Endothelial cell of umbilical vein (primary cell): ENCODE measurements around the gene SUMO2. TPM values are rescaled to one million over a fixed set of nuclear protein-coding genes. Genes with fewer than 3 reads are reported as not detected.

Experiments used
- BruUV-seq: library from RNA; stranded (reverse); fragments of 400-500 nt; replicated peaks from 2 replicates; lab custom pipeline; 2021; lab: Mats Ljungman, UMichigan
- CTCF ChIA-PET: fragments of 300-600, 350-600 bp; sonication (Branson Sonifier 250); formaldehyde crosslinking; loops from one replicate; lab custom pipeline; 2021; ENCODE audit warnings: antibody characterized with exemption, inconsistent platforms; lab: Charles Lee
- POLR2A ChIA-PET: fragments of 300-600, 350-600 bp; sonication (Branson Sonifier 250); formaldehyde crosslinking; loops from one replicate; lab custom pipeline; 2021; ENCODE audit warnings: antibody characterized with exemption, inconsistent platforms; lab: Charles Lee
- DNase-seq: peaks from one replicate; pipeline ENCODE4 v3.0.0-alpha.2; 2011; ENCODE audit warnings: low read depth, low spot score
- FAIRE-seq: peaks from 2 replicates; lab custom pipeline; 2011; peaks lifted over from hg19 to GRCh38; lab: Jason Lieb, UNC
- H2AFZ ChIP-seq: 2 replicates; pipeline ENCODE4 v1.6.0; 2012; ENCODE audit warnings: low read depth, low read length, control low read depth, inconsistent platforms
- H3K27ac ChIP-seq: 2 replicates; pipeline ENCODE4 v1.5.1; 2011; ENCODE audit warnings: low read depth, mild to moderate bottlenecking, control low read depth, low read length, moderate library complexity; ENCODE audit not compliant: insufficient read depth
- H3K27me3 ChIP-seq, 2 experiments: 2 replicates each; pipeline versions ENCODE4 v1.6.0 to v1.6.1; 2011; ENCODE audit warnings: low read length in 2 of 2, mixed read lengths in 1 of 2; ENCODE audit not compliant: control insufficient read depth in 2 of 2, insufficient read depth in 2 of 2
- H3K36me3 ChIP-seq, 2 experiments: 2 replicates in 1 of 2; 3 replicates in 1 of 2; pipeline ENCODE4 v1.5.1; 2011; ENCODE audit warnings: low read length in 2 of 2, mild to moderate bottlenecking in 1 of 2, moderate library complexity in 1 of 2; ENCODE audit not compliant: control insufficient read depth in 2 of 2, insufficient read depth in 2 of 2; ENCODE audit errors: extremely low read depth in 1 of 2
- H3K4me1 ChIP-seq: 3 replicates; pipeline ENCODE4 v1.5.1; 2011; ENCODE audit warnings: mild to moderate bottlenecking, low read length; ENCODE audit not compliant: control insufficient read depth, insufficient read depth; ENCODE audit errors: extremely low read depth
- H3K4me2 ChIP-seq: 2 replicates; pipeline ENCODE4 v1.6.1; 2011; ENCODE audit warnings: low read length, control low read depth, mixed read lengths; ENCODE audit not compliant: insufficient read depth
- H3K4me3 ChIP-seq, 3 experiments: fragments of 200-600 bp in 1 of 3; sonication (generic), shearing (Covaris generic) in 1 of 3; replicated peaks in 1 of 3; 2 replicates each; pipeline ENCODE4 v1.5.1; 2011 to 2016; ENCODE audit warnings: control low read depth in 3 of 3, low read length in 3 of 3, mild to moderate bottlenecking in 2 of 3, inconsistent platforms in 1 of 3, low read depth in 1 of 3, moderate library complexity in 1 of 3; ENCODE audit not compliant: insufficient read depth in 1 of 3
- H3K79me2 ChIP-seq: 2 replicates; pipeline ENCODE4 v1.6.0; 2012; ENCODE audit warnings: low read length, inconsistent platforms; ENCODE audit not compliant: control insufficient read depth, insufficient read depth
- H3K9ac ChIP-seq: replicated peaks from 2 replicates; pipeline ENCODE3; 2011; ENCODE audit warnings: low read length, control low read depth; ENCODE audit not compliant: insufficient read depth; ENCODE audit errors: extremely low read depth
- H3K9me1 ChIP-seq: replicated peaks from 3 replicates; pipeline ENCODE4 v1.6.0; 2011; ENCODE audit warnings: mild to moderate bottlenecking, low read length; ENCODE audit not compliant: control insufficient read depth, insufficient read depth; ENCODE audit errors: extremely low read depth
- H3K9me3 ChIP-seq: replicated peaks from 2 replicates; pipeline ENCODE4 v1.5.1; 2012; ENCODE audit warnings: low read length, inconsistent platforms; ENCODE audit not compliant: control insufficient read depth, insufficient read depth
- H4K20me1 ChIP-seq: replicated peaks from 2 replicates; pipeline ENCODE3; 2011; ENCODE audit warnings: mild to moderate bottlenecking, low read length; ENCODE audit not compliant: control insufficient read depth, insufficient read depth; ENCODE audit errors: extremely low read depth
- CTCF ChIP-seq, 2 donors: IDR thresholded peaks; 1 replicate in 1 of 2; 2 replicates in 1 of 2; pipeline ENCODE4 v1.5.1; 2011; ENCODE audit warnings: low read length in 2 of 2, mild to moderate bottlenecking in 2 of 2, moderate library complexity in 2 of 2, control low read depth in 1 of 2, inconsistent platforms in 1 of 2, low read depth in 1 of 2; ENCODE audit not compliant: insufficient read depth in 1 of 2; ENCODE audit errors: extremely low read depth in 1 of 2
- EZH2 ChIP-seq: IDR thresholded peaks from 2 replicates; pipeline ENCODE4 v1.6.1; 2012; ENCODE audit warnings: borderline replicate concordance, low read depth, mild to moderate bottlenecking, moderate library complexity, low read length, inconsistent platforms; ENCODE audit not compliant: severe bottlenecking
- FOS ChIP-seq: IDR thresholded peaks from 2 replicates; pipeline ENCODE4 v1.6.1; 2011; ENCODE audit warnings: mild to moderate bottlenecking, low read length, moderate library complexity, borderline replicate concordance; ENCODE audit not compliant: insufficient read depth
- GATA2 ChIP-seq: IDR thresholded peaks from 2 replicates; pipeline ENCODE4 v1.7.0; 2011; ENCODE audit warnings: low read depth, mild to moderate bottlenecking, moderate library complexity, mixed read lengths, low read length; ENCODE audit not compliant: insufficient read length, insufficient read depth
- JUN ChIP-seq: IDR thresholded peaks from 2 replicates; pipeline ENCODE4 v1.6.1; 2011; ENCODE audit warnings: borderline replicate concordance, low read depth; ENCODE audit not compliant: insufficient read length, insufficient read depth
- MAX ChIP-seq: IDR thresholded peaks from 2 replicates; pipeline ENCODE4 v1.6.1; 2011; ENCODE audit not compliant: insufficient read depth, insufficient read length
- MYC ChIP-seq: IDR thresholded peaks from one replicate; pipeline ENCODE4 v1.6.1; 2011; ENCODE audit warnings: mild to moderate bottlenecking, low read depth, low read length
- POLR2A ChIP-seq: IDR thresholded peaks from 2 replicates; pipeline ENCODE4 v1.6.1; 2012; ENCODE audit warnings: low read depth, mild to moderate bottlenecking, control low read depth, low read length
- POLR2AphosphoS5 ChIP-seq: IDR thresholded peaks from 2 replicates; pipeline ENCODE4 v1.6.1; 2012; ENCODE audit warnings: low read depth, mild to moderate bottlenecking, control low read depth, low read length, moderate library complexity; ENCODE audit not compliant: insufficient read depth
- dilution Hi-C: fragments of 300-500 bp; cut with MboI; formaldehyde crosslinking; loops from one replicate; pipeline ENCODE4 v1.15.0; 2019; ENCODE audit warnings: low sequenced_read_pairs; ENCODE audit not compliant: extremely low pct_ligation_motif_present
- intact Hi-C: fragments of 100-400 bp; cut with micrococcal nuclease; formaldehyde crosslinking; loops from one replicate; pipeline ENCODE4 v1.10.0; 2022
- polyA plus RNA-seq, 4 experiments: library from polyadenylated mRNA; depleted of rRNA in 3 of 4; stranded (reverse) in 3 of 4; unstranded in 1 of 4; fragments of >200 nt; gene quantifications; 2 replicates each; pipeline versions ENCODE4 v1.2.1 to v1.2.3, GENCODE V29; 2011 to 2012; ENCODE audit warnings: missing spikeins in 1 of 4
- small RNA-seq: library from RNA; depleted of rRNA; stranded (forward); fragments of <200 nt; gene quantifications from one replicate; pipeline ENCODE3, GENCODE V24; 2012; ENCODE audit warnings: low replicate concordance, low read depth; ENCODE audit not compliant: insufficient read depth, insufficient read length
- total RNA-seq: library from RNA; stranded (reverse); gene quantifications from 2 replicates; pipeline ENCODE4 v1.2.3, GENCODE V29; 2021

SUMO2 gene
- total and polyA plus RNA-seq, 2 donors (not counting 3 experiments of a cell fraction or from before 2014, with no cell fraction given), result 75.6 to 437 TPM

- Histone ChIP-seq H3K9me3 (no peaks in the 10 kb centered on the region), H3K27ac (no peak overlapping the region), H3K4me3 (no peak overlapping the region), H3K36me3 (peaks cover 2 to 3% of the 10 kb centered on the region in 2 experiments), H2AFZ (no peak overlapping the region), H3K4me1 (peaks cover 7% of the 10 kb centered on the region), H4K20me1 (no peaks in the 10 kb centered on the region), H3K9ac (no peak overlapping the region), H3K9me1 (no peaks in the 10 kb centered on the region), H3K79me2 (no peaks in the 10 kb centered on the region), H3K4me2 (no peak overlapping the region), H3K27me3 (no peaks in the 10 kb centered on the region)
- DNase-seq (no peak), FAIRE-seq (no peak)
- BruUV-seq, result no TSS peak
- TF ChIP-seq FOS (no peak), EZH2 (no peak), MAX (no peak), CTCF (IDR thresholded peaks at IDR 0.05; ENCODE audit: extremely low read depth in 1 of 2, insufficient read depth in 1 of 2, low read depth in 1 of 2, low read length in 2 of 2) (no peak), POLR2A (no peak), JUN (no peak), GATA2 (no peak), MYC (no peak), POLR2AphosphoS5 (no peak)
- intact Hi-C loops, result no loop called here
- POLR2A ChIA-PET, result no interaction called here
- dilution Hi-C loops, result no loop called here
- CTCF ChIA-PET, result interaction anchor here (0.6 to 5.5 kb wide), 6 partner anchors 9 to 86 kb away, joined by 3 to 257 read pairs (median 6); partner anchors contain the start of genes NT5C and NUP85
Observed at GRCh38 chr17:75116737-75117136, 66.0 kb downstream of the SUMO2 start.

Small RNAs within 50 kb of the gene (small RNA-seq; reads per million reads assigned to genes)
- gene RF00019, result not detected

Other genes with a start within 250 kb of the SUMO2 start
- not detected in 2 replicates for gene OTOP3, start 247.1 kb downstream of the SUMO2 start, total RNA-seq
- not detected in 2 replicates for gene OTOP3, start 247.1 kb downstream of the SUMO2 start, polyA plus RNA-seq
- gene HID1, start 210.2 kb downstream of the SUMO2 start, total RNA-seq, result 36.8 and 41.4 TPM in 2 replicates
- gene HID1, start 210.2 kb downstream of the SUMO2 start, polyA plus RNA-seq, result 53.3 and 63.4 TPM in 2 replicates
- gene CDR2L, start 195.3 kb downstream of the SUMO2 start, total RNA-seq, result 34.9 and 36.7 TPM in 2 replicates
- 22.2 and 23.1 TPM in 2 replicates for gene CDR2L, start 195.3 kb downstream of the SUMO2 start, polyA plus RNA-seq
- 38.0 and 38.8 TPM in 2 replicates for gene MRPL58, start 170.3 kb downstream of the SUMO2 start, total RNA-seq
- gene MRPL58, start 170.3 kb downstream of the SUMO2 start, polyA plus RNA-seq, result 28.7 and 43.7 TPM in 2 replicates
- gene ATP5PD, start 136.0 kb downstream of the SUMO2 start, total RNA-seq, result 200 and 202 TPM in 2 replicates
- 176 and 182 TPM in 2 replicates for gene ATP5PD, start 136.0 kb downstream of the SUMO2 start, polyA plus RNA-seq
- gene KCTD2, start 135.7 kb downstream of the SUMO2 start, total RNA-seq, result 20.6 and 23.2 TPM in 2 replicates
- gene KCTD2, start 135.7 kb downstream of the SUMO2 start, polyA plus RNA-seq, result 24.3 and 24.8 TPM in 2 replicates
- gene SLC16A5, start 95.0 kb downstream of the SUMO2 start, total RNA-seq, result 16.4 and 17.4 TPM in 2 replicates
- 23.3 and 31.9 TPM in 2 replicates for gene SLC16A5, start 95.0 kb downstream of the SUMO2 start, polyA plus RNA-seq
- 14.5 and 15.7 TPM in 2 replicates for gene ARMC7, start 73.0 kb downstream of the SUMO2 start, total RNA-seq
- gene ARMC7, start 73.0 kb downstream of the SUMO2 start, polyA plus RNA-seq, result 11.8 and 13.1 TPM in 2 replicates
- gene NT5C, start 51.2 kb downstream of the SUMO2 start, total RNA-seq, result 32.6 and 39.2 TPM in 2 replicates
- gene NT5C, start 51.2 kb downstream of the SUMO2 start, polyA plus RNA-seq, result 29.1 and 38.0 TPM in 2 replicates
- gene JPT1, start 28.4 kb downstream of the SUMO2 start, total RNA-seq, result 352 and 364 TPM in 2 replicates
- 143 and 212 TPM in 2 replicates for gene JPT1, start 28.4 kb downstream of the SUMO2 start, polyA plus RNA-seq
- 98.3 and 105 TPM in 2 replicates for gene NUP85, start 22.7 kb upstream of the SUMO2 start, total RNA-seq
- 116 and 120 TPM in 2 replicates for gene NUP85, start 22.7 kb upstream of the SUMO2 start, polyA plus RNA-seq
- gene GGA3, start 78.6 kb upstream of the SUMO2 start, total RNA-seq, result 39.2 and 62.9 TPM in 2 replicates
- 41.2 and 41.6 TPM in 2 replicates for gene GGA3, start 78.6 kb upstream of the SUMO2 start, polyA plus RNA-seq
- gene MRPS7, start 78.9 kb upstream of the SUMO2 start, total RNA-seq, result 65.7 and 79.8 TPM in 2 replicates
- gene MRPS7, start 78.9 kb upstream of the SUMO2 start, polyA plus RNA-seq, result 74.8 and 82.8 TPM in 2 replicates
- gene MIF4GD, start 88.3 kb upstream of the SUMO2 start, total RNA-seq, result 12.3 and 12.4 TPM in 2 replicates
- 35.7 and 37.1 TPM in 2 replicates for gene MIF4GD, start 88.3 kb upstream of the SUMO2 start, polyA plus RNA-seq
- gene SLC25A19, start 106.5 kb upstream of the SUMO2 start, total RNA-seq, result 16.8 and 20.9 TPM in 2 replicates
- gene SLC25A19, start 106.5 kb upstream of the SUMO2 start, polyA plus RNA-seq, result 20.0 and 20.6 TPM in 2 replicates
- gene GRB2, start 222.7 kb upstream of the SUMO2 start, total RNA-seq, result 93.9 and 94.8 TPM in 2 replicates
- 41.8 and 51.5 TPM in 2 replicates for gene GRB2, start 222.7 kb upstream of the SUMO2 start, polyA plus RNA-seq